ENCODE results near the gene ZNF837.

- no peak for TF ChIP-seq POLR2A (IDR thresholded peaks at IDR 0.05; ENCODE audit: low read depth, low read length)
- TF ChIP-seq POLR2AphosphoS5 (IDR thresholded peaks at IDR 0.05; ENCODE audit: low read depth, low read length) = no peak
- no peak for TF ChIP-seq TAF1 (IDR thresholded peaks at IDR 0.05; ENCODE audit: borderline replicate concordance, low read depth, low read length)
Observed at GRCh38 chr19:58325311-58326022, 55.4 kb downstream of the ZNF837 start.

Measured in GM12892 (cell line).